Neuron (in vitro differentiated cells): ENCODE measurements around the gene C3orf20.

Source experiments
- H2AFZ ChIP-seq: one replicate; pipeline ENCODE4 v1.6.1; 2013; ENCODE audit warnings: low read depth, mild to moderate bottlenecking, inconsistent platforms, low read length, moderate library complexity
- H3K27me3 ChIP-seq: one replicate; pipeline ENCODE4 v1.6.1; 2013; ENCODE audit warnings: low read length; ENCODE audit not compliant: insufficient read depth
- H3K36me3 ChIP-seq: one replicate; pipeline ENCODE4 v1.6.1; 2013; ENCODE audit warnings: low read length; ENCODE audit not compliant: insufficient read depth
- H3K4me1 ChIP-seq: one replicate; pipeline ENCODE4 v1.6.1; 2013; ENCODE audit warnings: low read length; ENCODE audit not compliant: insufficient read depth
- H3K4me3 ChIP-seq: 2 replicates; pipeline ENCODE4 v1.5.1; 2013; ENCODE audit warnings: mild to moderate bottlenecking, low read length, moderate library complexity
- H3K9me3 ChIP-seq: one replicate; pipeline ENCODE4 v1.6.1; 2013; ENCODE audit warnings: low read length

Gene C3orf20

GRCh38 chr3:14819671-14820070 lies 144.7 kb downstream of the C3orf20 start:
- no peaks in the 10 kb centered on the region for H3K4me1 ChIP-seq
- H2AFZ ChIP-seq, result no peak overlapping the region
- no peaks in the 10 kb centered on the region for H3K9me3 ChIP-seq
- no peaks in the 10 kb centered on the region for H3K36me3 ChIP-seq
- peaks cover 18% of the 10 kb centered on the region for H3K27me3 ChIP-seq
- no peak overlapping the region for H3K4me3 ChIP-seq

GRCh38 chr3:14820156-14820555 lies 145.2 kb downstream of the C3orf20 start:
- Histone ChIP-seq H2AFZ (no peak overlapping the region), H3K4me1 (no peaks in the 10 kb centered on the region), H3K9me3 (no peaks in the 10 kb centered on the region), H3K27me3 (peaks cover 18% of the 10 kb centered on the region), H3K36me3 (no peaks in the 10 kb centered on the region), H3K4me3 (no peak overlapping the region)

GRCh38 chr3:14821151-14821550 lies 146.2 kb downstream of the C3orf20 start:
- Histone ChIP-seq H3K4me3 (no peak overlapping the region), H3K36me3 (no peaks in the 10 kb centered on the region), H2AFZ (no peak overlapping the region), H3K4me1 (no peaks in the 10 kb centered on the region), H3K27me3 (peaks cover 14% of the 10 kb centered on the region), H3K9me3 (no peaks in the 10 kb centered on the region)

- peaks cover 16% of the 10 kb centered on the region for H3K27me3 ChIP-seq
- no peaks in the 10 kb centered on the region for H3K9me3 ChIP-seq
- H3K36me3 ChIP-seq, result no peaks in the 10 kb centered on the region
These were observed 147.2 kb downstream of the C3orf20 start for GRCh38 chr3:14822134-14822533.

More at GRCh38 chr3:14822134-14822533, 147.2 kb downstream of the C3orf20 start:
- Histone ChIP-seq H3K4me3 (no peak overlapping the region), H2AFZ (no peak overlapping the region), H3K4me1 (no peaks in the 10 kb centered on the region)
